ENCODE data around the gene NSMF.
"Not testable (repeated sequence)": the region's sequence is repeated elsewhere in the genome, so short reads cannot be mapped to it uniquely, and the experiment has no call there.

Gene NSMF

GRCh38 chr9:137410236-137410890 lies 48.8 kb downstream of the NSMF start:
- DNase-seq: not testable (repeated sequence)

- DNase-seq: no peak
These were observed 49.6 kb downstream of the NSMF start for GRCh38 chr9:137409515-137409914.

- DNase-seq: no peak
These were observed 50.3 kb downstream of the NSMF start for GRCh38 chr9:137408651-137409405.

- DNase-seq: no peak
These were observed 51.4 kb downstream of the NSMF start for GRCh38 chr9:137407590-137408300.

GRCh38 chr9:137406876-137407589 lies 52.1 kb downstream of the NSMF start:
- peak; percentile 60 to 64 for DNase-seq

- DNase-seq: no peak
These were observed 52.9 kb downstream of the NSMF start for GRCh38 chr9:137406085-137406760.

- no peak for DNase-seq
These were observed 53.5 kb downstream of the NSMF start for GRCh38 chr9:137405677-137406081.

- no peak for DNase-seq
These were observed 54.1 kb downstream of the NSMF start for GRCh38 chr9:137404961-137405567.

- DNase-seq: no peak
These were observed 55.9 kb downstream of the NSMF start for GRCh38 chr9:137403269-137403668.

- DNase-seq: no peak
These were observed 56.4 kb downstream of the NSMF start for GRCh38 chr9:137402746-137403145.

GRCh38 chr9:137398561-137399468 lies 60.3 kb downstream of the NSMF start:
- no peak for DNase-seq

GRCh38 chr9:137397675-137398423 lies 61.3 kb downstream of the NSMF start:
- DNase-seq: no peak

Measured in activated CD4-positive, alpha-beta T cell treated with anti-CD3 and anti-CD28 coated beads for 4 hours (primary cell).